ENCODE results near the gene TPP2.

DNA sequence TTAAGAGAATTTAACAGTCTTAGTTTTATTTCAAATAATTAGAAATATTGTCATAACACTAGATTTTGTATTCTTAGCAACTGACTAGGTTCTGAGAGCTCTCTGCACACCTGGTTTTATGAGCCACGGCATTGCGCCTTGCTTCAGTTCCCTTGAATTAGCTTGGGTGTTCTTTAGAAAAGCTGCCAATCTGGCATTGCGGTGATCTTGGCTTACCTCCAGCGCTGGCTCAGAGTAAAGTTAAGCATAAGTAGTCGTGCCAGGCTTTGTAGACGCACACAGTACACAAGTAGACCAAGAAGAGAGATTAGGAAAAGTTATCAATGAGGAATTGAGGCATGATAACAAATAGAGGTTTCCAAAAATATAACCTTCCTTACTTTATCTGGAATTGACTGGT lies 45.7 kb downstream of the TPP2 start:
- TF ChIP-seq, protein P1, sequence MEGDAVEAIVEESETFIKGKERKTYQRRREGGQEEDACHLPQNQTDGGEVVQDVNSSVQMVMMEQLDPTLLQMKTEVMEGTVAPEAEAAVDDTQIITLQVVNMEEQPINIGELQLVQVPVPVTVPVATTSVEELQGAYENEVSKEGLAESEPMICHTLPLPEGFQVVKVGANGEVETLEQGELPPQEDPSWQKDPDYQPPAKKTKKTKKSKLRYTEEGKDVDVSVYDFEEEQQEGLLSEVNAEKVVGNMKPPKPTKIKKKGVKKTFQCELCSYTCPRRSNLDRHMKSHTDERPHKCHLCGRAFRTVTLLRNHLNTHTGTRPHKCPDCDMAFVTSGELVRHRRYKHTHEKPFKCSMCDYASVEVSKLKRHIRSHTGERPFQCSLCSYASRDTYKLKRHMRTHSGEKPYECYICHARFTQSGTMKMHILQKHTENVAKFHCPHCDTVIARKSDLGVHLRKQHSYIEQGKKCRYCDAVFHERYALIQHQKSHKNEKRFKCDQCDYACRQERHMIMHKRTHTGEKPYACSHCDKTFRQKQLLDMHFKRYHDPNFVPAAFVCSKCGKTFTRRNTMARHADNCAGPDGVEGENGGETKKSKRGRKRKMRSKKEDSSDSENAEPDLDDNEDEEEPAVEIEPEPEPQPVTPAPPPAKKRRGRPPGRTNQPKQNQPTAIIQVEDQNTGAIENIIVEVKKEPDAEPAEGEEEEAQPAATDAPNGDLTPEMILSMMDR (IDR thresholded peaks at IDR 0.05): no peak
- TF ChIP-seq, protein P2, sequence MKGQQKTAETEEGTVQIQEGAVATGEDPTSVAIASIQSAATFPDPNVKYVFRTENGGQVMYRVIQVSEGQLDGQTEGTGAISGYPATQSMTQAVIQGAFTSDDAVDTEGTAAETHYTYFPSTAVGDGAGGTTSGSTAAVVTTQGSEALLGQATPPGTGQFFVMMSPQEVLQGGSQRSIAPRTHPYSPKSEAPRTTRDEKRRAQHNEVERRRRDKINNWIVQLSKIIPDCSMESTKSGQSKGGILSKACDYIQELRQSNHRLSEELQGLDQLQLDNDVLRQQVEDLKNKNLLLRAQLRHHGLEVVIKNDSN (CRISPR knock-in tag; IDR thresholded peaks at IDR 0.05): no peak
- no peak for TF ChIP-seq KAT7 (CRISPR knock-in tag; IDR thresholded peaks at IDR 0.05; ENCODE audit: borderline replicate concordance)
